ENCODE measurements around the gene MINDY4. TPM values are rescaled to one million over a fixed set of nuclear protein-coding genes. Genes with fewer than 3 reads are reported as not detected.

Gene MINDY4
- total and polyA plus RNA-seq, 2 of the 13 experiments (the other 11 are each of a cell fraction or from before 2014, with no cell fraction given): not detected

- DNase-seq (ENCODE audit: low spot score) (no peak), FAIRE-seq (no peak), ATAC-seq (no peak)
- intact Hi-C loops (cut with micrococcal nuclease; ENCODE audit: unreplicated experiment): loop anchor here (1.0 kb wide), 1 partner anchor 107 kb away; no protein-coding TSS in a partner anchor
- no peaks in the 10 kb centered on the region for H4K20me1 ChIP-seq (ENCODE audit: insufficient read depth, low read length)
- no peaks in the 10 kb centered on the region for H3K9me3 ChIP-seq (ENCODE audit: low read length)
- WGBS (ENCODE audit: low lambda C conversion rate): 30% methylated on average over 2 of the region's 14 CpGs
- H3K4me3 ChIP-seq (replicated peaks in 1 of 3; ENCODE audit: insufficient read depth in 1 of 3, low read depth in 2 of 3, low read length in 3 of 3): no peak overlapping the region
- no peak overlapping the region for H2AFZ ChIP-seq (ENCODE audit: low read length)
- H3K4me2 ChIP-seq (ENCODE audit: low read depth, low read length): no peak overlapping the region
- H3K4me1 ChIP-seq (ENCODE audit: insufficient read depth, low read length): no peaks in the 10 kb centered on the region
- no peak for TF ChIP-seq HDAC6 (IDR thresholded peaks at IDR 0.05; ENCODE audit: low read depth, low read length)
- H3K27me3 ChIP-seq (ENCODE audit: control insufficient read depth in 1 of 2, insufficient read depth in 2 of 2, low read length in 2 of 2): peaks cover 0 to 3% of the 10 kb centered on the region in 2 experiments; a peak in 3 of 5 replicates
- CTCF ChIA-PET (ENCODE audit: low intra/inter-chr PET ratio, low total read pairs): no interaction called here
- no peak overlapping the region for H3K9ac ChIP-seq (ENCODE audit: insufficient read depth, low read depth, low read length)
- POLR2A ChIA-PET: no interaction called here
- H3K27ac ChIP-seq (ENCODE audit: extremely low read length, insufficient read depth, low read length): no peak overlapping the region
- H3K36me3 ChIP-seq (replicated peaks in 1 of 2; ENCODE audit: control insufficient read depth in 1 of 2, insufficient read depth in 2 of 2, low read length in 2 of 2): no peaks in the 10 kb centered on the region
- no peaks in the 10 kb centered on the region for H3K79me2 ChIP-seq (ENCODE audit: insufficient read depth, low read length)
- no TSS peak for BruUV-seq (replicated peaks)
- in situ Hi-C loops (cut with HindIII; ENCODE audit: extremely low pct_ligation_motif_present, low pct_unique_long_range_greater_than_20kb): no loop called here
These were observed 136.5 kb downstream of the MINDY4 start for GRCh38 chr7:30907527-30908267.

GRCh38 chr7:30908681-30909080 is 137.5 kb downstream of the MINDY4 start:
- H3K79me2 ChIP-seq (ENCODE audit: insufficient read depth, low read length): no peaks in the 10 kb centered on the region
- WGBS (ENCODE audit: low lambda C conversion rate): 7% methylated on average over 4 of the region's 10 CpGs
- ATAC-seq (peak; percentile 50), FAIRE-seq (no peak), DNase-seq (ENCODE audit: low spot score) (no peak)
- no peaks in the 10 kb centered on the region for H3K9me3 ChIP-seq (ENCODE audit: low read length)
- H3K4me2 ChIP-seq (ENCODE audit: low read depth, low read length): no peak overlapping the region
- ChIA-PET POLR2A (no interaction called here), CTCF (ENCODE audit: low intra/inter-chr PET ratio, low total read pairs) (interaction anchor here (1.3 kb wide), 1 partner anchor 108 kb away, joined by 5 read pairs; no protein-coding TSS in a partner anchor)
- no peak overlapping the region for H3K4me3 ChIP-seq (replicated peaks in 1 of 3; ENCODE audit: insufficient read depth in 1 of 3, low read depth in 2 of 3, low read length in 3 of 3)
- H2AFZ ChIP-seq (ENCODE audit: low read length): no peak overlapping the region
- no peaks in the 10 kb centered on the region for H3K4me1 ChIP-seq (ENCODE audit: insufficient read depth, low read length)
- no TSS peak for BruUV-seq (replicated peaks)
- intact Hi-C loops (cut with micrococcal nuclease; ENCODE audit: unreplicated experiment): loop anchor here (1.0 kb wide), 1 partner anchor 108 kb away; no protein-coding TSS in a partner anchor
- no peaks in the 10 kb centered on the region for H4K20me1 ChIP-seq (ENCODE audit: insufficient read depth, low read length)
- no peaks in the 10 kb centered on the region for H3K36me3 ChIP-seq (replicated peaks in 1 of 2; ENCODE audit: control insufficient read depth in 1 of 2, insufficient read depth in 2 of 2, low read length in 2 of 2)
- H3K27ac ChIP-seq (ENCODE audit: extremely low read length, insufficient read depth, low read length): no peak overlapping the region
- H3K9ac ChIP-seq (ENCODE audit: insufficient read depth, low read depth, low read length): no peak overlapping the region
- in situ Hi-C loops (cut with HindIII; ENCODE audit: extremely low pct_ligation_motif_present, low pct_unique_long_range_greater_than_20kb): no loop called here
- peaks cover 3 to 4% of the 10 kb centered on the region in 2 experiments; a peak in 3 of 5 replicates for H3K27me3 ChIP-seq (ENCODE audit: control insufficient read depth in 1 of 2, insufficient read depth in 2 of 2, low read length in 2 of 2)
- TF ChIP-seq ELF1 (CRISPR knock-in tag; IDR thresholded peaks at IDR 0.05): no peak
- no peak for TF ChIP-seq CBX2 (IDR thresholded peaks at IDR 0.05; ENCODE audit: low read depth, low read length)
- TF ChIP-seq CBX2 (CRISPR knock-in tag; IDR thresholded peaks at IDR 0.05; ENCODE audit: low read depth): no peak
- no peak for TF ChIP-seq ZNF777 (CRISPR knock-in tag; IDR thresholded peaks at IDR 0.05)
- 0 out of 2 replicates have a peak, but pooled peaks have one; percentile 21 for TF ChIP-seq MAX (IDR thresholded peaks at IDR 0.05)
- TF ChIP-seq SNRNP70 (IDR thresholded peaks at IDR 0.05; ENCODE audit: low read depth, low read length): no peak
- no peak for TF ChIP-seq KLF11 (CRISPR knock-in tag; IDR thresholded peaks at IDR 0.05)
- no peak for TF ChIP-seq SRY (CRISPR knock-in tag; IDR thresholded peaks at IDR 0.05)
- no peak for TF ChIP-seq ZNF580 (CRISPR knock-in tag; IDR thresholded peaks at IDR 0.05; ENCODE audit: borderline replicate concordance, low read depth)
- TF ChIP-seq CCDC6 (CRISPR knock-in tag; IDR thresholded peaks at IDR 0.05): no peak
- TF ChIP-seq NFYC (CRISPR knock-in tag; IDR thresholded peaks at IDR 0.05): no peak
- peak; percentile 33 for TF ChIP-seq STAG1 (CRISPR knock-in tag; IDR thresholded peaks at IDR 0.05)
- no peak for TF ChIP-seq MZF1 (CRISPR knock-in tag; IDR thresholded peaks at IDR 0.05; ENCODE audit: borderline replicate concordance)
- no peak for TF ChIP-seq ZMYM2 (CRISPR knock-in tag; IDR thresholded peaks at IDR 0.05)
- no peak for TF ChIP-seq CEBPB (IDR thresholded peaks at IDR 0.05; ENCODE audit: borderline replicate concordance, low read depth, low read length)
- TF ChIP-seq DMTF1 (CRISPR knock-in tag; IDR thresholded peaks at IDR 0.05): no peak

All from HepG2 (cell line).